HFFc6 (cell line): ENCODE data around the gene MDM4. TPM values are rescaled to one million over a fixed set of nuclear protein-coding genes. Genes with fewer than 3 reads are reported as not detected.

ENCODE experiments used
- DNase-seq: peaks from one replicate; pipeline ENCODE4 v3.0.0-alpha.2; 2018
- H3K27ac Mint-ChIP-seq: 2 replicates; pipeline ENCODE4 v1.8.0; 2020; ENCODE audit warnings: mild to moderate bottlenecking, mixed read lengths
- H3K27me3 Mint-ChIP-seq: 2 replicates; pipeline ENCODE4 v1.8.0; 2021; ENCODE audit warnings: mild to moderate bottlenecking, moderate library complexity, mixed read lengths; ENCODE audit not compliant: insufficient read depth
- H3K36me3 Mint-ChIP-seq: 2 replicates; pipeline ENCODE4 v1.8.0; 2021; ENCODE audit warnings: low read depth, mixed read lengths
- H3K4me1 Mint-ChIP-seq: 2 replicates; pipeline ENCODE4 v1.8.0; 2020; ENCODE audit warnings: low read depth, mixed read lengths
- H3K4me3 Mint-ChIP-seq: 2 replicates; pipeline ENCODE4 v1.8.0; 2020; ENCODE audit warnings: mild to moderate bottlenecking, moderate library complexity, mixed read lengths
- H3K9me3 Mint-ChIP-seq: 2 replicates; pipeline ENCODE4 v1.8.0; 2020; ENCODE audit warnings: mild to moderate bottlenecking, mixed read lengths
- CTCF ChIP-seq: fragments of 200-600 bp; sonication (generic); IDR thresholded peaks from 2 replicates; pipeline ENCODE4 v1.5.0; 2021; ENCODE audit warnings: antibody characterized with exemption, mild to moderate bottlenecking
- total RNA-seq, 6 experiments: library from RNA; stranded (reverse); fragmentation: NEBNext Ultra II Directional; extraction: Animal tissue kit (Norgen Biotek cat#: 25700); gene quantifications; 2 replicates in 1 of 6; 3 replicates in 5 of 6; pipeline ENCODE4 v1.2.3, GENCODE V29; 2021

Gene MDM4
- total RNA-seq, 6 experiments from 2014 or later = 21.9 to 28.1 (median 22.7) TPM

GRCh38 chr1:204469304-204469703 is 46.9 kb upstream of the MDM4 start:
- no peaks in the 10 kb centered on the region for H3K36me3 Mint-ChIP-seq
- no peak for TF ChIP-seq CTCF
- no peak for DNase-seq
- H3K4me3 Mint-ChIP-seq = no peak overlapping the region
- no peaks in the 10 kb centered on the region for H3K4me1 Mint-ChIP-seq
- no peaks in the 10 kb centered on the region for H3K9me3 Mint-ChIP-seq
- H3K27ac Mint-ChIP-seq = no peak overlapping the region
- peaks cover 12% of the 10 kb centered on the region for H3K27me3 Mint-ChIP-seq

GRCh38 chr1:204471687-204472086 is 44.5 kb upstream of the MDM4 start:
- no peak for TF ChIP-seq CTCF
- no peak overlapping the region for H3K4me3 Mint-ChIP-seq
- H3K27me3 Mint-ChIP-seq = peaks cover 10% of the 10 kb centered on the region
- H3K9me3 Mint-ChIP-seq = no peaks in the 10 kb centered on the region
- DNase-seq = no peak
- no peaks in the 10 kb centered on the region for H3K36me3 Mint-ChIP-seq
- no peaks in the 10 kb centered on the region for H3K4me1 Mint-ChIP-seq
- no peak overlapping the region for H3K27ac Mint-ChIP-seq

GRCh38 chr1:204472660-204473059 is 43.5 kb upstream of the MDM4 start:
- peaks cover 17% of the 10 kb centered on the region for H3K27me3 Mint-ChIP-seq
- TF ChIP-seq CTCF = no peak
- no peaks in the 10 kb centered on the region for H3K9me3 Mint-ChIP-seq
- H3K36me3 Mint-ChIP-seq = no peaks in the 10 kb centered on the region
- H3K4me1 Mint-ChIP-seq = peaks cover 7% of the 10 kb centered on the region
- DNase-seq = no peak
- no peak overlapping the region for H3K27ac Mint-ChIP-seq
- no peak overlapping the region for H3K4me3 Mint-ChIP-seq

- Mint-ChIP-seq H3K27me3 (peaks cover 17% of the 10 kb centered on the region), H3K9me3 (no peaks in the 10 kb centered on the region), H3K4me3 (no peak overlapping the region), H3K4me1 (peaks cover 7% of the 10 kb centered on the region), H3K27ac (no peak overlapping the region), H3K36me3 (no peaks in the 10 kb centered on the region)
- TF ChIP-seq CTCF = no peak
- DNase-seq = no peak
Observed at GRCh38 chr1:204473400-204473965, 42.7 kb upstream of the MDM4 start.

- TF ChIP-seq CTCF = no peak
- no peak overlapping the region for H3K27ac Mint-ChIP-seq
- peaks cover 7% of the 10 kb centered on the region for H3K4me1 Mint-ChIP-seq
- peaks cover 19% of the 10 kb centered on the region for H3K27me3 Mint-ChIP-seq
- no peaks in the 10 kb centered on the region for H3K9me3 Mint-ChIP-seq
- no peak overlapping the region for H3K4me3 Mint-ChIP-seq
- no peaks in the 10 kb centered on the region for H3K36me3 Mint-ChIP-seq
- no peak for DNase-seq
Observed at GRCh38 chr1:204475656-204476432, 40.4 kb upstream of the MDM4 start.
